AG09319 (cell line): ENCODE measurements around the gene CCDC127.
"Not testable (repeated sequence)": the region's sequence is repeated elsewhere in the genome, so short reads cannot be mapped to it uniquely, and the experiment has no call there.

ENCODE experiments used
- DNase-seq: peaks from one replicate; pipeline ENCODE4 v3.0.0-alpha.2; 2010; ENCODE audit warnings: low read depth; ENCODE audit errors: extremely low read depth
- TF ChIP-seq, protein P1 (sequence below): IDR thresholded peaks from 2 replicates; pipeline ENCODE4 v1.5.1; 2011; ENCODE audit warnings: low read depth, mild to moderate bottlenecking, inconsistent platforms, low read length, moderate library complexity

The CCDC127 gene

GRCh38 chr5:218457-219291 lies 721 bp upstream of the CCDC127 start:
- DNase-seq = no peak
- TF ChIP-seq, protein P1, sequence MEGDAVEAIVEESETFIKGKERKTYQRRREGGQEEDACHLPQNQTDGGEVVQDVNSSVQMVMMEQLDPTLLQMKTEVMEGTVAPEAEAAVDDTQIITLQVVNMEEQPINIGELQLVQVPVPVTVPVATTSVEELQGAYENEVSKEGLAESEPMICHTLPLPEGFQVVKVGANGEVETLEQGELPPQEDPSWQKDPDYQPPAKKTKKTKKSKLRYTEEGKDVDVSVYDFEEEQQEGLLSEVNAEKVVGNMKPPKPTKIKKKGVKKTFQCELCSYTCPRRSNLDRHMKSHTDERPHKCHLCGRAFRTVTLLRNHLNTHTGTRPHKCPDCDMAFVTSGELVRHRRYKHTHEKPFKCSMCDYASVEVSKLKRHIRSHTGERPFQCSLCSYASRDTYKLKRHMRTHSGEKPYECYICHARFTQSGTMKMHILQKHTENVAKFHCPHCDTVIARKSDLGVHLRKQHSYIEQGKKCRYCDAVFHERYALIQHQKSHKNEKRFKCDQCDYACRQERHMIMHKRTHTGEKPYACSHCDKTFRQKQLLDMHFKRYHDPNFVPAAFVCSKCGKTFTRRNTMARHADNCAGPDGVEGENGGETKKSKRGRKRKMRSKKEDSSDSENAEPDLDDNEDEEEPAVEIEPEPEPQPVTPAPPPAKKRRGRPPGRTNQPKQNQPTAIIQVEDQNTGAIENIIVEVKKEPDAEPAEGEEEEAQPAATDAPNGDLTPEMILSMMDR = no peak

- DNase-seq = not testable (repeated sequence)
Measured at GRCh38 chr5:216076-216475, 1.9 kb downstream of the CCDC127 start.

DNA sequence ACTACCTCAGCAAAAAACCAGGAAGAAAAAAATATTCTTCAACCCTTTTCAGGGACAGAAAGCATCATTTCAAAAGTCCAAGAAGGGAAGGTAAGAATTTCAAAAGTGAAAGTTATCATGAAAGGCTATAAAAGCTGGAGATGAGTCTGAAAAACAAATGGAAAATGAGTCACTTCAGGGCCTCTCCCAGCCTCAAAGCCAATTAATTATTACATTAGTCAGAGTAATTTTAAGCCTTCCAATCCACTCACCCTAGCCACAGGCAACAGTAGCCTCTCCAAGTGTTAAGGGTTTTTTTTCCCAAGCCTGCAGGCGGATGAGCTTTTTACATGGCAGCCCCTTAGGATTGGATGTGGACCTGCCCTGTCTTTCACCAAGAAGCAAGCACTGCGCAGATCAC lies 2.7 kb downstream of the CCDC127 start:
- DNase-seq = not testable (repeated sequence)

DNA sequence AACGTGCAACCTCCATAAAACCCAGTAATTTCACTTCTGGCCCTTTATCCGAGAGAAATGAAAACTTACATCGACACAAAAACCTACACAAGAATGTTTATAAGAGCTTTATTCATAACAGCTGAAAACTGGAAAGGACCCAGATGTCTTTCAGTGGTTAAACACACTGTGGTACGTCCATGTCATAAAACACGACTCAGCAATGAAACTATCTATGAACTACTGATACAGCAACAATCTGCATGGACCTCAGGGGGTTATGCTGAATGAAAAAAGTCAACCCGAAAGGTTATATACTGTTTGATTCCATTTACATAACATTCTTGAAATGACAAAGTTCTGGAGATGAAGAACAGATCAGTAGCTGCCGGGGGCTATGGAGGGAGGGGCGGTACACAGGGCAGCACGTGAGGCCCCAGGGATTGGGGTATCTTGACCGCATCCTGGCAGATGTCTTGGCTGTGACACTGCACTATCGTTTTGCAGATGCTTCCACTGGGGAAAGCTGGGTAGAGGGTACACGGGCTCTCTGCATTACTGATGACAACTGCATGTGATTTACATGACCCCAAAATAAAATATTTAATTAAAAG lies 4.1 kb downstream of the CCDC127 start:
- DNase-seq = no peak
- TF ChIP-seq, protein P1 = no peak

DNA sequence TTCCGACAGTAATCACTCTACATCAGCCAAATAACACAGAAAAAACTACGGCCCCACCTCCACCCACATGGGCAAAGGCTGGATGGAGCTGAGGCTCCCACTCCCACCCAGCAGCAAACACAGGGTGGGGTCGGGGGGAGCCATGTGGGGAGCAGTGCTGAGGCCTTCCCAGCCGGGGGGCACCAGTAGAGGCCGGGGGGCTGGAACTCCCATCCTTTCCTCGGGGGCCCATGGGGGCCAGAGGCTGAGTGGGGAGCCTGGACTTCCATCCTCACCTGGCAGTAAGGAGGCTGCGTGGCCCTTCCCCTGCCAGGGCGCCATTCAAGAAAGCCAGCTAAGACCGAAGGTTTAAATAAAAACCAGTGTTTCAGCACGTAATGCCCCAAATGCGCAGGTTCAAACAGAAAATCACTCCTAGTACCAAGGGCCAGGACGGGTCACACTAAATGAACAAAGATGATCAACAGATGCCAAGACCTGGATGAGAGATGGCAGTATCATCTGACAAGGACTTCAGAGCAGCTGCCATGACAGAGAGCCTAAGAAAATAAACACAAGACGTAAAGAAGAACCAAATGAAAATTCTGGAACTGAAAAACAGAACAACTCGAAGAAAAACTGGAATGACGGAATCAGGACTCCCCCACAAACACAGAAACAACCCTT lies 9.4 kb downstream of the CCDC127 start:
- TF ChIP-seq, protein P1 = no peak
- no peak for DNase-seq

GRCh38 chr5:207599-207998 lies 10.4 kb downstream of the CCDC127 start:
- TF ChIP-seq, protein P1 = no peak
- no peak for DNase-seq

DNA sequence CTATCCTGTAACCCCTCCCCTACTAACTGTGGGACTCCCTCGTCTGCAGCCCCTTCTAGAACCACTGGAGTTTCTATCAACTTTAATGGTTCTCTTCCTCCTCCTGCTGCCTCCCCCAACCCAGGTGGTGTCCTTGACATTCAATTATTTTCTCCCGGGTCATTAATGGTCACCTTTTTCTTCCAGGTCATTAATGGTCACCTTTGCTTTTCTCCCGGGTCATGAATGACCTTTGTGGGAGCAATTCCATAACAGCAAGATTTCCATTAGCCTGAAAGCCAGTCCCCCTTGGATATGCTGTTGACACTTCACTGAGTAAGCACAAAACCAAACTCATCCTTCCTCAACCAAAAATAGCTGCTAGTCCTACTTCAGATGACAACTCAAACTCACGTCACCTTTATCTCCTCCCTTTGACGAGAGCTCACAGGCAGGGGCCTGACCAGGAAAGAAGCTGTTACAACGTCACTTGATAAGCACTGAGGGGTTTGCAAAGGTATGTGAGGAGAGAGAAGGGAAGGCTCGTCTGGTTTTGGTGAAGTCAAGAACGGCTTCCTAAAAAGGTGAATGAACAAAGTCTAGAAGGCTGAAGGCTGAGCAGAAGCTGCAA lies 10.9 kb downstream of the CCDC127 start:
- TF ChIP-seq, protein P1 = no peak
- no peak for DNase-seq

- DNase-seq = no peak
- TF ChIP-seq, protein P1 = no peak
Measured at GRCh38 chr5:206406-206805, 11.5 kb downstream of the CCDC127 start.
